Mesothelial cell of epicardium (in vitro differentiated cells): ENCODE results near the gene KIAA1549. TPM values are rescaled to one million over a fixed set of nuclear protein-coding genes. Genes with fewer than 3 reads are reported as not detected.

Source experiments
- DNase-seq, 2 experiments: peaks; one replicate each; pipeline ENCODE4 v3.0.0; 2021; ENCODE audit warnings: low spot score in 2 of 2; ENCODE audit not compliant: unreplicated experiment in 2 of 2
- H3K27ac Mint-ChIP-seq: 2 replicates; pipeline ENCODE4 v1.8.0; 2021; ENCODE audit warnings: mixed read lengths
- H3K27me3 Mint-ChIP-seq: 2 replicates; pipeline ENCODE4 v1.8.0; 2021; ENCODE audit warnings: low read depth, mixed read lengths
- H3K36me3 Mint-ChIP-seq: 2 replicates; pipeline ENCODE4 v1.8.0; 2021; ENCODE audit warnings: mixed read lengths
- H3K4me1 Mint-ChIP-seq: 2 replicates; pipeline ENCODE4 v1.8.0; 2021; ENCODE audit warnings: mixed read lengths
- H3K4me3 Mint-ChIP-seq: 2 replicates; pipeline ENCODE4 v1.8.0; 2021; ENCODE audit warnings: mild to moderate bottlenecking, moderate library complexity, mixed read lengths
- H3K9me3 Mint-ChIP-seq: 2 replicates; pipeline ENCODE4 v1.8.0; 2021; ENCODE audit warnings: mixed read lengths
- CTCF ChIP-seq: fragments of 200-600 bp; sonication (generic); IDR thresholded peaks from one replicate; pipeline ENCODE4 v1.5.0; 2021; ENCODE audit warnings: antibody characterized with exemption; ENCODE audit not compliant: unreplicated experiment
- total RNA-seq: library from RNA; stranded (reverse); gene quantifications from 3 replicates; pipeline ENCODE4 v1.2.1, GENCODE V29; 2021

Gene KIAA1549
- total RNA-seq, 1 donor from 2014 or later = 34.8 TPM

DNA sequence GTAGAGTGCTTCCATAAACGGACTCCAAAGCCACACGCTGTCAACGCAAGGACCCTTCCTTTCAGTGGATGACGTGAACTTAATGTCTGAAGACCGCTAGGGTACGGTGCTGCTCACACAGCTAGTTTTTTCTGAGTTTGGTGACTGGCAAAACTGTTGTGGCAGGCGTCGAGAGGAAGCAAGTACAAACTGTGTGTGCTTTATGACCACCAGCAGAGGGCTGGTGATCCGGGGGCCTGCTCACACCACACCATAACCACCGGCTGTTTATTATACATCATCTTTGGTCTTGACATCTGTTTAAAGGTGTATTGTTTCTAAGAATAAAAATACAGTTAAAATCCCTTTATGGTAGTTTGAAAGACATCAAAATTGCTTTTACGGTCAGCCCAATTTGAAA, 146.1 kb downstream of the KIAA1549 start:
- Mint-ChIP-seq H3K27ac (no peak overlapping the region), H3K36me3 (peaks cover 24% of the 10 kb centered on the region), H3K9me3 (no peaks in the 10 kb centered on the region), H3K4me1 (peaks cover 15% of the 10 kb centered on the region), H3K27me3 (no peaks in the 10 kb centered on the region), H3K4me3 (no peak overlapping the region)
- DNase-seq = no peak
- no peak for TF ChIP-seq CTCF

- Mint-ChIP-seq H3K27me3 (no peaks in the 10 kb centered on the region), H3K4me3 (no peak overlapping the region), H3K36me3 (peaks cover 22% of the 10 kb centered on the region), H3K27ac (no peak overlapping the region), H3K9me3 (no peaks in the 10 kb centered on the region), H3K4me1 (peaks cover 15% of the 10 kb centered on the region)
- no peak for TF ChIP-seq CTCF
- no peak for DNase-seq
Observed at GRCh38 chr7:138834583-138834982, 146.6 kb downstream of the KIAA1549 start.

DNA sequence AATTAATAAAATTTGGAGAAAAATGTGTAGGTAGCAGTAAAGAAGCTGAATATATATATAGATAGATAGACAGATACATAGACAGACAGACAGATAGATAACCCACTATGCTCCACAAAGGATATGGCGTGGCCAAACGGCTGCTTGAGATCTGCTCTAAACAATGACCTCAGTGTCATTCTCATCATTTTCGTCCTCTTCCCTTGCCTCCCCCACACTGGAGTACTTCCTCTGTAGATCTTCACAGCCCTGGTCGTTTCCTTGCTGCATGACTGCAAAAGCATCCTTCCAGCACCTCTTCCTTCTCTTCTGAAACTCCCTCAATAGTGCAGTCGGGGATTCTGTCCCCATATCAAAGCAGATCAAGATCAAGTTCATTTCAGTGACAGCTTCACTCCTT, 147.6 kb downstream of the KIAA1549 start:
- no peak overlapping the region for H3K4me3 Mint-ChIP-seq
- no peak for TF ChIP-seq CTCF
- H3K4me1 Mint-ChIP-seq = peaks cover 14% of the 10 kb centered on the region
- no peaks in the 10 kb centered on the region for H3K27me3 Mint-ChIP-seq
- peaks cover 19% of the 10 kb centered on the region for H3K36me3 Mint-ChIP-seq
- DNase-seq = no peak
- H3K9me3 Mint-ChIP-seq = no peaks in the 10 kb centered on the region
- no peak overlapping the region for H3K27ac Mint-ChIP-seq

DNA sequence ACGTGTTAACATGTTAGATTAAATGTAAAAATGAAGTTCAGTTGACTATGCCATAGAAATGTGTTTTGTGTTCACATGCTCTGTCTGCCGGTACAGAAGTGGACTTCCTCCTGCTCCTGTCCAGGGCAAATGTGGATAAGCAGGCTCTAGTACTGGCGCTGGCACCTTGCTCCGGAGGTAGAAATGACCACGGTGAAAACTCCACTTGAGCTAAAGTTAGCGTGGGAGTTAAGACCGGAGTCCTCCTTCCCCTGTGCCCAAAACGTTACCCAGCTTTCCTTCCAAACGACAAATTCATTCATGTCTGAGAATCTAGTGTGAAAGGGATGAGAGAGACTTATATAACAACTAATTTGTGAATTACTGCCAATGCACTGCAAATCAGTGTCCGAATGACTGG, 148.2 kb downstream of the KIAA1549 start:
- Mint-ChIP-seq H3K4me1 (peaks cover 8% of the 10 kb centered on the region), H3K27me3 (no peaks in the 10 kb centered on the region), H3K4me3 (no peak overlapping the region), H3K36me3 (peaks cover 19% of the 10 kb centered on the region), H3K27ac (no peak overlapping the region), H3K9me3 (no peaks in the 10 kb centered on the region)
- no peak for DNase-seq
- no peak for TF ChIP-seq CTCF

GRCh38 chr7:138829335-138829734, 151.9 kb downstream of the KIAA1549 start:
- TF ChIP-seq CTCF = no peak
- no peaks in the 10 kb centered on the region for H3K4me1 Mint-ChIP-seq
- no peak for DNase-seq
- H3K27ac Mint-ChIP-seq = no peak overlapping the region
- no peaks in the 10 kb centered on the region for H3K27me3 Mint-ChIP-seq
- H3K36me3 Mint-ChIP-seq = peaks cover 11% of the 10 kb centered on the region
- H3K9me3 Mint-ChIP-seq = peaks cover 13% of the 10 kb centered on the region
- no peak overlapping the region for H3K4me3 Mint-ChIP-seq

GRCh38 chr7:138828302-138828701, 152.9 kb downstream of the KIAA1549 start:
- peaks cover 5% of the 10 kb centered on the region for H3K36me3 Mint-ChIP-seq
- no peaks in the 10 kb centered on the region for H3K27me3 Mint-ChIP-seq
- no peak for DNase-seq
- H3K27ac Mint-ChIP-seq = no peak overlapping the region
- H3K9me3 Mint-ChIP-seq = peaks cover 13% of the 10 kb centered on the region
- no peaks in the 10 kb centered on the region for H3K4me1 Mint-ChIP-seq
- H3K4me3 Mint-ChIP-seq = no peak overlapping the region
- no peak for TF ChIP-seq CTCF
